Stimulated activated CD4-positive, alpha-beta T cell treated with anti-CD3 and anti-CD28 coated beads, Interleukin-12 subunit alpha, Interleukin-12 subunit beta, amount 100 ng/mL, for 4 hours (primary cell): ENCODE measurements around the gene SPTLC3.
"Not testable (repeated sequence)": the region's sequence is repeated elsewhere in the genome, so short reads cannot be mapped to it uniquely, and the experiment has no call there.

ENCODE experiments used
- DNase-seq: peaks from one replicate; pipeline ENCODE4 v3.0.0-alpha.2; 2020

SPTLC3 gene

DNA sequence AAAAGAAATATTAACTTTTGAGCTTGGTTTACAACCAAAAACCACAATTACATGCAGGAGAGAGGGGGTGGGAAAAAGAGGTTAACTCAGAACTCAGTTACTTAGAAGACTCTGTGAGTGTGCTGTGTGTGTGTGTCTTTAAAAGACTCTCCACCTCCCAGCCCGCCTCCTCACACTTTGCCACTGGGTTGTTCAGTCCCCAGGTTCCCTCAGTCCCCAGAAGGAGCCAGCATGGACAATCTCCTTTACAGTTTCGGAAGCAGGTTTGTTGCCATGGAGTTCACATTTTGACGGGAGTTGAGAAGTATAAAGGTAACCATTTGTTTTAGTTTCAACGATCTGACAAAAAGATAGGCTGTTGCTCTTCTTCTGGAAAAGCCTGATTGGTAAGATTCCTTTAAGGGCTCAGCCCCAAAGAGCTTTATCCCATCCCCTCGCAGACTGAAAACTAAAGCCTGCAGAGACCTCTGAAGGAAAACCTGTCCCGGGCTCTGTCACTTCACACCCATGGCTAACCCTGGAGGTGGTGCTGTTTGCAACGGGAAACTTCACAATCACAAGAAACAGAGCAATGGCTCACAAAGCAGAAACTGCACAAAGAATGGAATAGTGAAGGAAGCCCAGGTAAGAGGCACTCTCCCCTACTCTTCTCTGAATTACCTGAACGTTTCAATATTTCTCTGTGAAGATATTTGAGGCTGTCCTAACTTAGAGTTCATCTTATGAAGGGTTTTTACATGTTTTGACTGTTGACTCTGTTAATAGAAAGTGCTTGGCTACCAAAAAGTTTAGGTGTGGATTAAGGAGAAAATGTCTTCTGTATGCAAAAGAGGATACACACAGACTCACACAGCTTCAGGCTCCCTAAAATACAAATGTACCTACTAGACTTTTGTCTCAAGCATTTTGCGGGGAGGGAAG, at the start of gene SPTLC3:
SPTLC3 (plus strand) TSS at position 212 of the 921 bp plus-strand sequence; CDS start at position 508, 296 bp downstream.
- DNase-seq = no peak

DNA sequence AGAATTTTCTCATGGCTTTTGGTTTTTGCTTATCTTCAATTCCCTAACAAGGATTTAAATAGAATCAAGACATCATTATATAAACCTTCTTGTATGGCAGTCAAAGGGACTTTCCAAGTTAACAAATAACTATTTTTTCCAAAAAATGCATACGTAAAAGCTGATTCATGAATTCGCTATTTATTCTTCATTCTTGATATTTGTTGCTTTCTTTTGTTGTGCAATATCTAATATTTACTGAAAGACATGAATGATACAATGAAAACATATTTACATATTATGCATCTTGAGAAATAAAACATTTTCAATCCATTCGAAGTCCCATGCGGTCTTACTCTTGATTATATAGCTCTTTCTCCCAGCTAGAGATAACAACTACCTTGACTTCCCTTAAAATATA, 47.0 kb upstream of the SPTLC3 start:
- no peak for DNase-seq

DNA sequence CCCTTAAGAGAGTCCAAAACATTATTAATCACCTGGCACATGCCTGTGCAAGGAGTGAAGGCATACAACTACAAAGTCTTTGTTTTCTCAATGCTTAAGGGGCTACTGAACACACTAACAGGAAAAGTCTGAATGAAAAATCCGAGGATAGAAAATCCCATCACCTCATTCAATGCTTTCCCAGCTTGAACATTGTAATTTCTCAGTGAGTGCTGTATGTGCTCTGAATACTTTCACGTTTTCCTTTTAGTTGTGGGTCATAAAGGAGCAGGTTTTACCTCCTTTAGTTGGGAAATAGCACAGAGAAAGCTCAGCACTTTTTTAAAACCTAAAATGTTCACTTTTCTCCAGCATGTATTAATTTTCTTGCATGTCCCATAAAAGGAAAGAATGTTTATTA, 45.9 kb upstream of the SPTLC3 start:
- DNase-seq = no peak

DNA sequence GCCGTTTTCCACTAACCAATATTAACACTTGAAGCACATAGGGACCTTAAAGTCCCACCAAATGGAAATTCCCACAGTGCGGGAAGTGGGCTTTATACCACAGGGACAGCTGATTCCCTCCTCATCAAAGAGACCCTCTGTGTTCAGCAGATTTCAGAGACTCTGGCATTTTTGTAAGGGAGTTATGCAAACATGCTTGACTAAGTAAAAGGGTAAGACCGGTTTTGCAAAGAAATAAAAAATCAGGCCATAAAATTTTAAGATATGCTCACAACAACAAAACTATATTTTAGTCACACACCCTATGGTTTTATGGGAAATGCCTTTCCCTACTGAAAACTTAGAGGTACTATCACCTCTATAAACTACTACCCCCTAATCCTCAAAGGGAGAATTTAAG, 45.4 kb upstream of the SPTLC3 start:
- DNase-seq = no peak

DNA sequence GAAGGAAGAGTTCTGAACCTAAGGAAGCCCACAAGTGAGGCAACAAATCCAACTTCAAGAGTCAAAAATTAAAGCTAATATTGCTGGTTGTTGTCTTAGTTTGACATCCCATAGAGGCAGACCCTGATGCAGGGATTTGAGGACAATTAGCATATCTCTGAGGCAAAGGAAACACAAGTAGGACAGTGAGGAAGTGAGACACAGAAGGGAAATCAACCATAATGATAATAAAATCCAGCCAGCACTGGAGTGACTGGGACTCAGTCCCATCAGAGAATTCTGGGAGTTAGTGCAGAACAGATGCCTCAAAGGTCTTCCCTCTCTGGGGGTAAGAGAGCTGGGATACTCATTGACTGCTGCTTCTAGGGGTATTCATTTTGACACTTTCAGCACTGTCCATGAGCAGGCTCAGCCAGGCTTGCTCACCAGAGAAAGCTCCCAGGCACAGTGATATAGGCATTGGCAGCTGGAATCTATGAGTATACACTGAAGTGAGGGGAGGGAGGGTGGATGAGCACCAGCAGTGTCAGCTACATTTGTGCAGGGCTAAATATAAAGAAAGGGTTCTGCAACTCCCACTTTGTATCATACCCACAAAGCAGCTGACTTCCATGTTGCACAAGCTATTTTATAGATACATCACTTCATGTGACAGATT, 43.4 kb upstream of the SPTLC3 start:
- no peak for DNase-seq

DNA sequence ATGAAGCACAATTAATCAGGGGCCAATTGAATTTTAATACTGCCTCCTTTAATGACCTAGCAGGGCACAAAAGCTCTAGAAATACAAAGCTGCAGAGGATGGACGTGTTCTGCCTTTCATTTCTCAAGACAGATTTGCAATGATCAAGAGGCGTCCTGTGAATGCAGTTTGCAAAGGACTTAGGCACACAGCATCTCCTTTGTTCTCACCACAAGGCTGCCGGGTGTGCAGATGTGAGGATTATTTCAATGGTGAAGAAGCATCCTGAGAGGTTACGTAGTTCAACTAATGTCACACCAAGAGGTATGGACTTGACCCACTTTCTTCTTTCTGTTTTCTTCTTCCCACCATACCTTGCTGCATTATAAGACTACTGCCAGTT, 42.9 kb upstream of the SPTLC3 start:
- no peak for DNase-seq

DNA sequence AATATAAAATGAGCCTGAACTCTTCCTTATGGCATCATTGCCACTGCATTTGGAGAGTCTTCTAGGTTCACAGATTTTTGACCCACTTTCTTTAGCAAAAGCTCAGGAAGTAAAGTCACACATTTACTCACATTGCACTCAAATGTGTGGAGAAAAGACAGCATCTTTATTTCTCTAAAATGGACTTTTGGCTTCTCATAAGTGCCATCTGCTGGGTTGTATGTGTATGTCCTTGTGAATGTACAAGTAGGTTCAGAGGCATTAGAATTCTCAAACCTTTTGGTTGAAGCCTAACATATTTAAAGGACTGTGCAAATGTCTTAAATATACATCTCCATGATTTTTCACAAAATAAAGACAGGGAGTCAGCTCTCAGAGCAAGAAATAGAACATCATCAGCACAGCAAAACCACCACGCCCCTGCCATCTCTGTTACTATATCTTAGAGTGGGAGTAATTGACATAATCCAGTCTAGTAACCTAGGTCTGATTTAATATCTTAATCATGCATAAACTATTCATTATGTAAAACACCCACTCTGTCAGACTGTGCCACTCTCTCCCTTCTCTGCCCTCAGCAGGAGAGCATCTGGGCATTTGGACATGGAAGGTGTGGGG, 42.2 kb upstream of the SPTLC3 start:
- DNase-seq = no peak

DNA sequence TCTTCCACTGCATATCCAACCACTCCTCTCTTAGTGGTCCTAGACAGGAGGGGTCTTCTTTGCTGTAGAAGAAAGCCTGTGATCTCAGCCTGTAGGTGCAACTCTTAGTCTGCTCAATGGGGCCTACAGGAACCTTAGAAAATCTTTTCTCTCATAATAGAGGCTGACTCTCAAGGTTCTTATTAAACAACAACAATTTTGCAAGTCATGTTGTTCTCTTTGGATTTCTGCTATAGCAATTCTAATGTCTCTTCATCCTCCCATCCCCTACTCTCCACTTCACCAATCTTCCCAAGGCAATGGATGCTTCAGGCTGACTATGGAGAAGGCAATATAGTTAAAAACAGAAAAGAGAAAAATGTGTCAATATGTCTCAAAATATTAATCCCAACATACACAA, 40.8 kb upstream of the SPTLC3 start:
- DNase-seq = no peak

DNA sequence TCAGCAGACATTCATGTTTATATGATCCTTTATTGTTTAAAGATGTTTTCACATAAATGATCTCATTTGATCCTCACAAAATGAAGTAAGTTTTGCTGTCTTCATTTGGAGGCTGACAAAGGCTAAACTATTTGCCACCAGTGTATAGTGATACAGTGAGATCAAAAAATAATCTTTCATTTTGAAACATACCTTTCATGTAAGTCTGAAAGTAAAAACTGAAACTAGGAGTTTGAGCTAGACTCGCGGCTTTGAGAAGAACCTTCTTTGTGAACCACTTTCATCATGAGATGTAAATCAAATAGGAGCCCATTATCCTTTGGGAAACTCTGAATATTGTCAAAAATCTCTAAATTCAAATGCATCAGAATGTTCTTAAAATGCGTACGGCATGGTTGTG, 40.3 kb upstream of the SPTLC3 start:
- DNase-seq = no peak

DNA sequence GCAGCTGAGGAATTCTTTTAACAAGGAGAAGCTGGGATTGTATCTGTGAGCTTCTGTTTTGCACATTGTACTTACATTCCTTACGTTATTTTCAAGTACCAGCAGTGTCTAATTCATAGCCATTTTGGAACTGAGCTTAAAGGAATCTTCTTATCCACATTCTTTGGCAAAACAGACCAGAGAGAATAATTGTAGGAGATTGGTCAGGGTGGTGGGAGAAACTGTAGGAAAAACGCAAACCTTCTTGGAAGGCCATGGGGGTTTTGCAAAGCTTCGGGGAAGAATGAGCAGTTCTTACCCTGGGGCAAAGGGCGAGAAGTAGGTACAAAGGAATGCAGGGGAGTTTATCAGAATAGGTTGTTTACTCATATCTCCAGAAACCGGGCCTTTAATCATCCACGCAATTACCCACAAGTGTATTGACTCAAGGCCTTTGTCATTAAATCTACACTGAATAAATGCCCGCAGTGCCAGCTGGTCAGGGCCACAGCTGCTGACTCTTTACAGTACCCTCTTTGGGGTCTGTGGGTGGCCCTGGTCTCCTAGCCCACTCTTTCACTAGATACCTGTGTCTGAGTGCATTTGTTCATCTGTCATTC, 39.6 kb upstream of the SPTLC3 start:
- DNase-seq = no peak

DNA sequence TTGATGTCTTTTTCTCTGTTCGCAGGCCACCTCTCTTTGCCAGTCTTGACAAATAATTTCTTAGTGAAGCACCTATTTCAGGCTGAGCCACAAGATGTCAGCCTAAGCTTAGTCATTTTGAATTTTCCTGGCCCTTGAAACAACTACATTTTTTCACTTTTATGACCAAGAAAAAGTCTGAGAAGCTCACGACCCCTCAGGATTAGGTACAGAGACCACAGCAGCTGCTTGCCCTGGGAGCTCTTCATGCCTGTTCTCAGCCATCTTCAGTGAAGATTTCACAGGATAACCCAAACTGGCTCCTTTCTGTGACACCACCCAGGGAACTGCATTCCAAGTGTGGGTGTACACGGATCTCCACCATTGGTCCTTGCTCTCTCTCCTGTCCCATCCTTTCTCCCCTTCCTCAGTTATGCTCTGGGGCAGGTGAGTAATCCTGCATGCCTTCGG, 38.4 kb upstream of the SPTLC3 start:
- DNase-seq = no peak

DNA sequence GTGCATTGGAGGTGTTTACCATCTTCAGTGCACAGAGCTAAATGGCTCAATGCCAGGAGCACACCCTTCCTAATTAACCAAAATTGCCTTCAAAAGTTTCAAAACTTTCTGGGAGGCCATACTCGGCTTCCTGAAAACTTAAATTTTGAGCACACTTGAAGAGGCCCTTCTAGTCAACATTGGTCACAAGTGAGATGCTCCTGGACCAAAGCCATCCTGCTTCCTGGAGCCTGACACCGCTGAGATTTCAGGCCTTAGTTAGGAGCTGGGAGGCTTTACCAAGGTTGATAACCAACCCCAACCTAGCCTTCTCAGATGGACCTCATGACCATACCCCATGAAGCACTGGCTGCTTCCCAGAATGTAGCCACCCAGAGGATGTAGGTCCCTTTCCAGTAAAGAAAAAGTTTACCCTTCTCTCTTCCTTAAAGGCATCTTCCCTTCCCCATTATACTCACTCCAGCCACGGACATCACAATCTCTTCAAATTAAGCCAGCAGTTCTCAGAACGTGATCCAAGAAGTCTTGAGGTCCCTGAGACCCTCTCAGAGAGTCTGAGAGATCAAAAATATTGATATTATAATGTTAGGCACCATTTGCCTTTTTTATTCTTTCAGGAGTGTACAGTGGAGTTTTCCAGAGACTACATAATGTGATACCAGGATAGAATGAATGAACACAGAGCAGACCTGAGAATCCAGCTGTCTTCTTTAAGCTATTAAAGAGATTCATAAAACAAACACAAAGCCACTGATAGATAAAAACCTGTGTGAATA, 32.8 kb upstream of the SPTLC3 start:
- no peak for DNase-seq

DNA sequence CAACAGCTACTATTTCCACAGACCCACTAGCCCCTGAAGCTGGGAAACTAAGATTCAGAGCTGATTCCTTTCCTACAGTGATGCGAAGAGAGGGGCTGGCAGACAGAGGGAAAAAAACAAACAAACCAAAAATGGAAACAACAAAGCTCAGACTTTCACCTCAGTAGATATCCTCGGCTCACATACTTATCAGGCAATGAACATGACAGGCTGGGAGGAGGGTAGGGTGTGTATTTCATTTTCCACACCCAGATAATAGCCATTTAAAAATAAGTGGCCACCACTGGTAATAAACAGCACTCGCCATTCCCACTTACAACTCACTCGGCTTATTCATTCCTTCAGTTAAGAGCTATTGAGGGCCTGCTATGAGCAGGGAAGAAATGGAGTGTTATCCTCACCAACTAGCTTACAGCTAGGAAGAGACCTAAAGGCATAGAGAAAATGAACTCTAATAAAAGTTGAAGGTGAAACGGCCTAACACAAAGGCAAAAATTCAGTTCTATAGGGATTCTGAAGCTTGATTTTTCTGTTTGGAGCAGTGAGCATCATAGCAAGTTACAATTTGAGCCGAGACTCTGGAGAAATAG, 32.0 kb upstream of the SPTLC3 start:
- DNase-seq = no peak

DNA sequence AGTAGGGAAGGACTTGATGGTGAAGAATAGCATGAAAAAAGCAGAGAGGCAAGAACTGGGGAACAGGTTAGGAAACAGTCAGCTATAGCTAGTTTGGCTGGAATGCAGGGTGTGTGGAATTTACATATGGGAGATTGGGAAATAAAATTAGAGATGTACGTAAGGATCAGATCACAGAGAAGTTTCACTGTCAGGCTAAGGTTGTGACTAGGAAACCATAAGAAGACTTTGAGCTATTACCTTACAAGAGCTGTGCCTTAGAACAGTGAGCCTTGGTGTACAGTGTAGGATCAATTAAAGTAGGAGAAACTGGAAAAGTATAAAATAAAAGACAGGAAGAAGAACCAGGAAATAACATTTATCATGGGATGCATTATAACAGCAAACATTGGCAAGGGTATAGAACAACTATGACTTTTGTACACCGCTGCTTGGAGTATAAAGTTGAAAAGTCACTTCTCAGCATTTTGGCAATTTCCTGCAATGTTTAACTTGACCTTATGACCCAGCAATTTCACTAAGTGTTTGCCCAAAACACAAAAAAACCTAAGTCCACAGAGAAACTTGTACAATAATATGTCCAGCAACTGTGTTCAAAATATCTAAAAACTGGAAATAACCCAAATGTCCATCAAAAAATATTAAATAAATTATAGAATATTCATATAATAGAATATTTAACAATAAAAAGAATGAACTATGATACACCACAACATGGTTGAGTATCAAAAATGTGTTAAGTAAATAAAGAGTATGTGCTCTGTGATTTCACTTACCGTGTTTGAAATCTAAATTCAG, 31.2 kb upstream of the SPTLC3 start:
- no peak for DNase-seq

DNA sequence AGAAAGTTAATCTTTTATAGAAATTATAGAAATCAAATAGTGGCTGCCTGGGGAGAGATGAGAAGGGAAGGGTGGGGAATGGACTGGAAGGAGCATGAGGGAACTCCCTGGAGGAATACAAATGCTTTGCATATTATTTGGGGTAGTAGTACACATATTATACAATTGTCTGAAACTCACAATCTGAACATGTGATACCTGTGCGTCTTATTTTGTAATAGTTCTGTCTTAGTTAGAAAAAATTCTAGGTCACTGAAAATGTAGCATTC, 30.7 kb upstream of the SPTLC3 start:
- DNase-seq = no peak

DNA sequence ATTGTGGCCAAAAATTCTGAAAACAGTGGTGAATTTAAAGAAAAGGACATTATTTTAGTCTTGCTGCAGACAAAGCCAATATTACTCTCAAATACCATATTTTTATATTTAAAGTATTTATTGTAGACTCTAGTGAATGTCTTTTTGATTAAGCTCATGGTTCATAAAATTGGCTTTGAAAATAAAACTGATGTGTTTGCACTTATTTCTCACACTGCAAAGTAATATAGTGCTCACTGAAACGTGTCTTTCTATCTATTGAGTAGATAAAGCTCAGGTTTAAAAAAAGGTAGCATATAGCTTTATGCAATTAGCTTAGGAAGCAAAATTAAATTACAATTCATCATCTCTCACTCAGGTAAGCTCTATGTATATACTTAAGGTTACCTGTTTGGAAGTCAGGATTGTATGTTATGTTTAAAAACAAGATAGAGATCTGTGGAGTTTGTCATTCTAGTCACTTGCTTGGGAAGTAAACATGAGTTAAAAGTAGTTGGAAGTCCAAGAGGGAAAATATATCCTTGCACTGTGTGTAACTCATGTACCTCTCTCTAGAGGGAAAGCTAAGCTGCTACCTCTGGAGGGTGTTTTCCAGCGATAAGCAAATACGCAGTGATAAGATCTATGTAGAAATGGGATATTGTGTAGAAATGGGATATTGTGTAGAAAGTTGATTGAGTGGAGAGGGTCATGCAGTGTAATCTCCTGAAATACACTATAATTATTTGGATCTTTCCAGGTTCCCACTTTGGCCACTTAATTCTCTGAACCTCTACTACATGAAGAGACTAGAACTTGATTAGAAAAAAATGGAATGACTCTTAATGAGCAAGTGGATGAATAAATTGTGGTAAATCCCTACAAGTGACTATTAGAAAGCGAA, 29.9 kb upstream of the SPTLC3 start:
- no peak for DNase-seq

DNA sequence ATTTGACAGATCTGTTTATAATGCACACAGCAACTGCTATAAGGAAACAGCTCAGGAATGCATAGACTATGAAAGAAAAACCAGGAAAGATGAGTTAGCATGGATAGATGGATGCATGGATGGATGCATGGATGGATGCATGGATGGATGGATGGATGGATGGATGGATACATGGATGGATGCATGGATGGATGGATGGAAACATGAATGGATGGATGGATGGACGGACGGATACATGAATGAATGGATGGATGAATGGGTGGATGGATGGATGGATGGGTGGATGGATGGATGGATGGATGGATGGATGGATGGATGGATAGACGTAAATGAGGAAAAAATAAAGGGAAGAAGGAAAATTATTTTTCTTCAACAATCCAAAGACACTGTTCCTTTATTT, 29.1 kb upstream of the SPTLC3 start:
- DNase-seq = not testable (repeated sequence)

DNA sequence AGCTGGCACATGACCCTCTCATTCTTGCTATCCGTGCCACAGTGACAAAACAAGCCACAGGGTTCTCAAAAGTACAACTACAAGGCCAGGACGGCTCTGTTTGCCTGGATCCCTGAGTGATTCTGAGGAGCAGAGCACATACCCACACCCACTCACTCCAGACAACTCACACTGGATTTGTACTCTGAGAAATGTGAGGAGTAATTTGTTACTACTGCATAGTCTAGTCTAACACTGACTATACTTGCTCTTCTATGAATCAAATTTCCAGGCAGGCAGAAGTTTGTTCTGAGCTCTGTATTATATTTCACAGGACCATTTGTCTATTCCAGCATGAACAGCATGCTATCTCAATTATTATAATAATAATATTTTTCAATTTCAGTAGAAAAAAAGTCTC, 26.7 kb upstream of the SPTLC3 start:
- DNase-seq = no peak

DNA sequence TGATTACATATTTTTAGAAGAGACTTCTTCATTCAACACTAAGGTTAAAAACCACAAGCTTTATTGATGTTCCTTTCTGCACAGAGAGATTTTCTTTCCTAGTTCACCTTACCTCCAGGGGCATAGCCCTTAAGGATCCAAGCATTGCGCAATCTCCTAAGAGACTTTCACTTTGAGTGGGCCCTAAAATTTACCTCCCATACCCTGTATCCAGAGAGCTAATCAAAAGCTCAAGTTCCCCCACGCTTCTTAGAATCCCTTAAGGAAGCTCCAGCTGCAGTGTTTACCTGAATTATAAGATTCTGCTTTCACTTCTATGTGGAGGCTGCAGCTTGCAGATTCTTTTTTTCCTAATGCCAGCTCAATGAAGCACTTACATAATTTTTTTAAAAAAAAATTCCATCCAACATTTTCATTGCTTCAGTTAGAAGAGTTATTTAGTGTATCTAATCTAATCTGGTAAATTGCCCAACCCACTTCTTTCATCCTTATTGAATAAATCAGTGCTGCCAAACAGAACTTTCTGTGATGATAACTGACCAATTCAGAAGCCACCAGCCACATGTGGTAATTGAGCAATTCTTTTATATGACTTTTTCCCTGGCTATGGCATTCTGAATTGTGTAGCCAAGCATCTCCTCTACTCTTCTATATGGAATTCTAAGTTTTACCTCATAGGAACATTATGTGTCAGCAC, 24.6 kb upstream of the SPTLC3 start:
- DNase-seq = no peak

DNA sequence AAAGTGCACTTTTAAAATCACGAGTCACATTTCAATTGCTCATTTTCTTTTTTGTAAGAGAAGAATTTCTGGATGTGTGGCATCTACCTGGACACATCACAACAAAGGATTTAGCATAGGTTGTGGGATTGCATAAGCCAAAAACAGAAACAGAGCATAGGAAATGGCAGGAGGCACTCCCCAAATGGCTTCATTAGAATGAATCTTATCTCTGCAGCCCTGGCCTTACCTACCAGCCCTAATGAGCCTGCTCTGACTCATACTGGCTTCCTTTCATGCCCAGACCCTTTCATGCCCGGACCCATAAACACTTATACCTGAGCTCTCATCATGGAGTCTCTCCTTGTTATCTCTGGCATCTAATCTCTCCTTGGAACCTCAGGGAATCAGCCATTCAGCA, 23.9 kb upstream of the SPTLC3 start:
- no peak for DNase-seq
